GM12873 (cell line): Measurements from ENCODE around the gene ENDOG.

Experiments used
- CTCF ChIP-seq: IDR thresholded peaks from 2 replicates; pipeline ENCODE4 v1.5.1; 2012; ENCODE audit warnings: low read depth, mild to moderate bottlenecking, moderate library complexity, low read length, control low read depth; ENCODE audit not compliant: insufficient read depth; ENCODE audit errors: missing control alignments

Gene ENDOG

GRCh38 chr9:128825923-128826700 is 7.8 kb downstream of the ENDOG start:
- TF ChIP-seq CTCF = peak; percentile 27

GRCh38 chr9:128828267-128828666 is 10.0 kb downstream of the ENDOG start:
- TF ChIP-seq CTCF = no peak

- TF ChIP-seq CTCF = no peak
These were observed 10.6 kb downstream of the ENDOG start for GRCh38 chr9:128828719-128829452.

- TF ChIP-seq CTCF = no peak
These were observed 11.4 kb downstream of the ENDOG start, which contains the start of gene SPOUT1 for GRCh38 chr9:128829477-128830251. TSS of gene SPOUT1 (minus strand) at chr9:128829794. CDS start at chr9:128829780, 14 bp downstream.

GRCh38 chr9:128833696-128834095 is 15.4 kb downstream of the ENDOG start:
- TF ChIP-seq CTCF = no peak

GRCh38 chr9:128835246-128836210 is 17.2 kb downstream of the ENDOG start:
- no peak for TF ChIP-seq CTCF
